Measurements from ENCODE around the gene CDH23.

GRCh38 chr10:71635251-71635866 is 238.6 kb downstream of the CDH23 start:
- no peak for TF ChIP-seq CTCF (IDR thresholded peaks at IDR 0.05)
- no peak for TF ChIP-seq POLR2A (IDR thresholded peaks at IDR 0.05)
